Activated naive CD8-positive, alpha-beta T cell treated with anti-CD3 and anti-CD28 coated beads, Interleukin-2, amount 10 ng/mL, durations not matched to agents 7 days and 5 days (primary cell): Measurements from ENCODE around the gene SIGLEC7. TPM values are rescaled to one million over a fixed set of nuclear protein-coding genes. Genes with fewer than 3 reads are reported as not detected.

Experiments used
- ATAC-seq: fragments of 150-1000 bp; cut with Tn5 transposase; one replicate; pipeline ENCODE4 v1.10.0; 2021; ENCODE audit warnings: low read depth, moderate library complexity
- POLR2A ChIA-PET: fragments of 350-600 bp; sonication (Branson Sonifier 250); formaldehyde crosslinking; loops from one replicate; lab custom pipeline; 2021; ENCODE audit warnings: antibody characterized with exemption; lab: Charles Lee
- DNase-seq: peaks from one replicate; pipeline ENCODE4 v3.0.0; 2021
- H3K27ac Mint-ChIP-seq: one replicate; pipeline ENCODE4 v1.8.0; 2022; ENCODE audit warnings: mild to moderate bottlenecking, mixed read lengths
- H3K27me3 Mint-ChIP-seq: one replicate; pipeline ENCODE4 v1.8.0; 2022; ENCODE audit warnings: mild to moderate bottlenecking, moderate library complexity, mixed read lengths
- H3K36me3 Mint-ChIP-seq: one replicate; pipeline ENCODE4 v1.8.0; 2021; ENCODE audit warnings: mild to moderate bottlenecking, mixed read lengths
- H3K4me1 Mint-ChIP-seq: one replicate; pipeline ENCODE4 v1.8.0; 2021; ENCODE audit warnings: mixed read lengths
- H3K4me3 Mint-ChIP-seq: one replicate; pipeline ENCODE4 v1.8.0; 2022; ENCODE audit warnings: mild to moderate bottlenecking, moderate library complexity, mixed read lengths
- H3K9me3 Mint-ChIP-seq: one replicate; pipeline ENCODE4 v1.8.0; 2021; ENCODE audit warnings: mixed read lengths
- total RNA-seq, 2 experiments: library from RNA; stranded (reverse); gene quantifications; one replicate each; pipeline ENCODE4 v1.2.3, GENCODE V29; 2021

SIGLEC7 gene
- total RNA-seq, 2 experiments from 2014 or later, result 0.33 to 0.40 TPM

DNA sequence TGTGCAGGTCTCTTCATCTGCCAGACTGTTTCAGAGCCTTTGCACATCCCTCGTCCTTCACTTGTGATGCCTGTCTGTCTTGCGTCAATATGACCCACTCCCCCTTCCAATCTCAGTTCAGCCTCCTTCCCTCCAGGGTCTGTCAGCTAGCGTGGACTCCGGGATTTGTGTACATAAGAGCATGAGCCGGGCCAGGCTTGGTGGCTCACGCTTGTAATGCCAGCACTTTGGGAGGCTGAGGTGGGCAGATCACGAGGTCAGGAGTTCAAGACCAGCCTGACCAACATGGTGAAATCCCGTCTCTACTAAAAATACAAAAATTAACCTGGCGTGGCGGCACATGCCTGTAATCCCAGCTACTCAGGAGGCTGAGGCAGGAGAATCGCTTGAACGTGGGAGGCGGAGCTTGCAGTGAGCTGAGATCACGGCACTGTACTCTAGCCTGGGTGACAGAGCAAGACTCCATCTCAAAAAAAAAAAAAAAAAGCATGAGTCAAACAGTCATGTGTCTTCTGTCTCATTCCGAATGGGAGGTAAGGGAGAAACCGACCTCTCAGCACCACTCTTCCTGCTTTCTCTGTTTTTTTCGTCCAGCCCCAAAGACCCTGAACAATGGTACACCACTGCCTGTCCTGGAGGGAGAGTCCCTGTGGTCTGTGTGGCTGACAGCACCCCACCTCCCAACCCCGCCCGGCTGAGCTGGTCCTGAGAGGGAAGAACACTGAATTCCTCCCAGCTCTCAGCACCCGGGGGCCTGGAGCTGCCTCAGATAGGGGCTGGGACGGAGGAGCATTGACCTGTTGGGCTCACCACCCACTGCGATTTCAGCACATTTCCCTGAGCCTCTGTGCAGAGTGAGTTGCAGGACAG is 19.8 kb upstream of the SIGLEC7 start:
- Mint-ChIP-seq H3K4me1 (peaks cover 55% of the 10 kb centered on the region), H3K27ac (peak overlapping the region; percentile 96)
- POLR2A ChIA-PET, result interaction anchor here (0.7 to 2.1 kb wide), 4 partner anchors 8 to 317 kb away, joined by 3 to 4 read pairs (median 4); partner anchors contain the start of gene CTU1

DNA sequence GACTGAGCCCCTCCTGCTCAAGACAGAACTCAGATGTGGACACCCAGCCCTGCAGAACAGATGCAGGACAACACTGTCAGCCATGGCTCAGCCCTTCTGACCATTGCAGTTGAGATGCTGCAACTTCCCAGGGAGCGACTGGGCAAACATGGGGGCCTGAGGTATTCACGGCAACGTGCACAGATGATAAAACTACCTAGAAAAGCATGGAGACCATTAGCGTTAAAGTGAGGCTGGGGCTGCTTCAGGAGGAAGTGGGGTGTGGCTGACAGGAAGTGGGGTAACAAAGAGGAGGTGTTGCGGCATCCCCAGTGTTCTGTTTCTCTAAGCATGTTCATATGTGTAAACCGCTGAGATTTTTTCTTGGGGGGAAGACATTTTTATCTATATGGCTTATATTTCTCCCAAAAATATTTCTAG is 18.7 kb upstream of the SIGLEC7 start:
- POLR2A ChIA-PET, result interaction anchor here (1.0 to 2.1 kb wide), 2 partner anchors 8 to 318 kb away, joined by 3 to 4 read pairs; no protein-coding TSS in a partner anchor
- H3K4me1 Mint-ChIP-seq, result peaks cover 65% of the 10 kb centered on the region

More for the DNA sequence above, 19.8 kb upstream of the SIGLEC7 start:
- no peaks in the 10 kb centered on the region for H3K9me3 Mint-ChIP-seq
- H3K27me3 Mint-ChIP-seq, result peaks cover 7% of the 10 kb centered on the region
- ATAC-seq (no peak), DNase-seq (peak; percentile 49)
- H3K4me3 Mint-ChIP-seq, result peak overlapping the region; percentile 72
- H3K36me3 Mint-ChIP-seq, result no peaks in the 10 kb centered on the region

GRCh38 chr19:51123802-51124201 is 18.3 kb upstream of the SIGLEC7 start:
- peak overlapping the region; percentile 96 for H3K27ac Mint-ChIP-seq
- H3K9me3 Mint-ChIP-seq, result no peaks in the 10 kb centered on the region
- peaks cover 67% of the 10 kb centered on the region for H3K4me1 Mint-ChIP-seq
- POLR2A ChIA-PET, result no interaction called here
- ATAC-seq (no peak), DNase-seq (no peak)
- no peaks in the 10 kb centered on the region for H3K27me3 Mint-ChIP-seq
- peak overlapping the region; percentile 72 for H3K4me3 Mint-ChIP-seq
- H3K36me3 Mint-ChIP-seq, result no peaks in the 10 kb centered on the region

More for the DNA sequence above, 18.7 kb upstream of the SIGLEC7 start:
- H3K27me3 Mint-ChIP-seq, result no peaks in the 10 kb centered on the region
- H3K9me3 Mint-ChIP-seq, result no peaks in the 10 kb centered on the region
- peak; percentile 90 for ATAC-seq
- H3K27ac Mint-ChIP-seq, result peak overlapping the region; percentile 96
- DNase-seq, result peak; percentile 64
- no peaks in the 10 kb centered on the region for H3K36me3 Mint-ChIP-seq
- peak overlapping the region; percentile 72 for H3K4me3 Mint-ChIP-seq

DNA sequence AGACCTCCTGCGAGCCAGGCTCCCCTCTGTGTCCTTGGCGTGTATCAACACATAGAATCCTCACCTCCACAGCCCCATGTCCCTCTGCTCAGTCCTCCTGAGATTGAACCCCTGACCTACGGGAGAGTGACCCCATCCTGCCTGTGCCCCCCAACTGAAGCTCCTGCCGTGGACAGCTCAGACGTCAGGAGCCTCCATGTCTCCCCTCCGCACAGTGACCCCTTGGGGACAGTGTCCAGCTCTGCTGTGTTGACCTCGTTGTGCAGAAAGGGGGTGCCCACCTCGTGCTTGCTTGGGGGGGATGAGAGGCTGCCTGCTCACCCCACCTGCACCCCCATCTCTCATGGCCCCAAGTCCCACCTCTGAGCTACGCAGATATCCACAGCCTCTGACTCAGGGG is 17.9 kb upstream of the SIGLEC7 start:
- POLR2A ChIA-PET, result no interaction called here
- no peaks in the 10 kb centered on the region for H3K9me3 Mint-ChIP-seq
- H3K27ac Mint-ChIP-seq, result peak overlapping the region; percentile 96
- H3K4me1 Mint-ChIP-seq, result peaks cover 63% of the 10 kb centered on the region
- H3K27me3 Mint-ChIP-seq, result no peaks in the 10 kb centered on the region
- DNase-seq, result peak; percentile 30
- peak overlapping the region; percentile 72 for H3K4me3 Mint-ChIP-seq
- ATAC-seq, result no peak
- no peaks in the 10 kb centered on the region for H3K36me3 Mint-ChIP-seq

DNA sequence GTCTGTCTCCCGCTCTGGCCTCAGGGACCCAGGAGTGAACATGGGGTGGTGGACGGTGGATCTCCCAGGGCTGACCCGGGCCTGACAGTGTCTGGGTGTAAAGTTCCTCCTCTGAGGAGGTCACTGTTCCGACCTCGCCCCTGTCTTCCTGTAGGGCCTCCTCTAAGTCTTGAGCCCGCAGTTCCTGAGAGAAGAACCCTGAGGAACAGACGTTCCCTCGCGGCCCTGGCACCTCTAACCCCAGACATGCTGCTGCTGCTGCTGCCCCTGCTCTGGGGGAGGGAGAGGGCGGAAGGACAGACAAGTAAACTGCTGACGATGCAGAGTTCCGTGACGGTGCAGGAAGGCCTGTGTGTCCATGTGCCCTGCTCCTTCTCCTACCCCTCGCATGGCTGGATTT is 17.4 kb upstream of the SIGLEC7 start, which contains the start of gene SIGLEC9:
TSS of gene SIGLEC9 (plus strand) at position 178 of the 400 bp plus-strand sequence. CDS start at position 247, 69 bp downstream.
- H3K4me3 Mint-ChIP-seq, result peak within 1 kb of the TSS; percentile 72
- H3K4me1 Mint-ChIP-seq, result peaks cover 64% of the 10 kb centered on the region
- ATAC-seq (no peak), DNase-seq (peak; percentile 28)
- POLR2A ChIA-PET, result no interaction called here
- peaks cover under 1% of the 10 kb centered on the region for H3K36me3 Mint-ChIP-seq
- no peaks in the 10 kb centered on the region for H3K27me3 Mint-ChIP-seq
- H3K27ac Mint-ChIP-seq, result peak within 1 kb of the TSS; percentile 96
- no peaks in the 10 kb centered on the region for H3K9me3 Mint-ChIP-seq

DNA sequence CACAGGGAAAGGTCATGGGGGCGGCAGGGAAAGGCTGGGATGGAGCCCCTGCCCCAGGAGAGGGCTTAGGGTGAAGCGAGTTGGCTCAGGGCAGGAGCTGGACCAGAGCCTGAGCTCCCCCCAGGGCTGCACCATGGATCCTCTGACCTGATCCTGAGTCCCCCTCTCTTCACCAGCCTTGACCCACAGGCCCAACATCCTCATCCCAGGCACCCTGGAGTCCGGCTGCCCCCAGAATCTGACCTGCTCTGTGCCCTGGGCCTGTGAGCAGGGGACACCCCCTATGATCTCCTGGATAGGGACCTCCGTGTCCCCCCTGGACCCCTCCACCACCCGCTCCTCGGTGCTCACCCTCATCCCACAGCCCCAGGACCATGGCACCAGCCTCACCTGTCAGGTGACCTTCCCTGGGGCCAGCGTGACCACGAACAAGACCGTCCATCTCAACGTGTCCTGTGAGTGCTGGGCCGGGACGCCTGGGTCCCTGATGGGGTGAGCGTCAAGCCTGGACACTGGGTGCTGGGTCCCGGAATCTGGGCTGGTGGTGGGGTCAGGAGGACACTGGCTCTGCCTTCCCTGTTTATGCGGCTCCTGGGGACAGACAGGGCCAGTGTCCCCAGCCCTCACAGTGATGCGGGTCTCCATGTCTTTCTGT is 16.6 kb upstream of the SIGLEC7 start:
- Mint-ChIP-seq H3K9me3 (no peaks in the 10 kb centered on the region), H3K36me3 (peaks cover 1% of the 10 kb centered on the region), H3K27me3 (no peaks in the 10 kb centered on the region), H3K27ac (peak overlapping the region; percentile 52), H3K4me1 (peaks cover 63% of the 10 kb centered on the region), H3K4me3 (no peak overlapping the region)
- POLR2A ChIA-PET, result no interaction called here
- ATAC-seq (no peak), DNase-seq (peak; percentile 28)

GRCh38 chr19:51127032-51127431 is 15.1 kb upstream of the SIGLEC7 start:
- Mint-ChIP-seq H3K9me3 (no peaks in the 10 kb centered on the region), H3K27me3 (no peaks in the 10 kb centered on the region), H3K4me3 (no peak overlapping the region), H3K27ac (peak overlapping the region; percentile 52), H3K4me1 (peaks cover 65% of the 10 kb centered on the region), H3K36me3 (peaks cover 1% of the 10 kb centered on the region)
- ATAC-seq (no peak), DNase-seq (peak; percentile 29)
- POLR2A ChIA-PET, result no interaction called here

GRCh38 chr19:51127755-51128154 is 14.3 kb upstream of the SIGLEC7 start:
- no peaks in the 10 kb centered on the region for H3K27me3 Mint-ChIP-seq
- peak overlapping the region; percentile 27 for H3K27ac Mint-ChIP-seq
- H3K4me1 Mint-ChIP-seq, result peaks cover 64% of the 10 kb centered on the region
- POLR2A ChIA-PET, result no interaction called here
- DNase-seq (no peak), ATAC-seq (no peak)
- peaks cover 1% of the 10 kb centered on the region for H3K36me3 Mint-ChIP-seq
- H3K9me3 Mint-ChIP-seq, result no peaks in the 10 kb centered on the region
- H3K4me3 Mint-ChIP-seq, result peak overlapping the region; percentile 20

DNA sequence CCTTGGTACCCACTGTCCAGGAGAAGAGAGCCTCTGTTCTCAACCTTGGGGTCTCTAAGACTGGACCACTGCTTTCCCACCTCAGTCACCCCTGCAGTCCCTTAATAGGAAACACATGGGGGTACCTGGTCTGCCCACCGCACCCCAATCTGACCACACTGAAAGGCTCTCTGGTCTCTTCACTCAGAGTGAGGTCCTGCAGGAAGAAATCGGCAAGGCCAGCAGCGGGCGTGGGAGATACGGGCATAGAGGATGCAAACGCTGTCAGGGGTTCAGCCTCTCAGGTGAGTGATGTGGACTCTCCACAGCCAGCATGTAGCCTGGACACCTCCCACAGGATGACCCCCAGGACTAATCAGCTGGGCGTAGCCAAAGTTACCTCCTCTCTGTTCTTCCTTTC is 13.9 kb upstream of the SIGLEC7 start:
- no peaks in the 10 kb centered on the region for H3K27me3 Mint-ChIP-seq
- no peak overlapping the region for H3K4me3 Mint-ChIP-seq
- no peak for DNase-seq
- no peaks in the 10 kb centered on the region for H3K9me3 Mint-ChIP-seq
- POLR2A ChIA-PET, result no interaction called here
- H3K27ac Mint-ChIP-seq, result peak overlapping the region; percentile 52
- ATAC-seq, result no peak
- H3K36me3 Mint-ChIP-seq, result peaks cover 1% of the 10 kb centered on the region
- H3K4me1 Mint-ChIP-seq, result peaks cover 59% of the 10 kb centered on the region

DNA sequence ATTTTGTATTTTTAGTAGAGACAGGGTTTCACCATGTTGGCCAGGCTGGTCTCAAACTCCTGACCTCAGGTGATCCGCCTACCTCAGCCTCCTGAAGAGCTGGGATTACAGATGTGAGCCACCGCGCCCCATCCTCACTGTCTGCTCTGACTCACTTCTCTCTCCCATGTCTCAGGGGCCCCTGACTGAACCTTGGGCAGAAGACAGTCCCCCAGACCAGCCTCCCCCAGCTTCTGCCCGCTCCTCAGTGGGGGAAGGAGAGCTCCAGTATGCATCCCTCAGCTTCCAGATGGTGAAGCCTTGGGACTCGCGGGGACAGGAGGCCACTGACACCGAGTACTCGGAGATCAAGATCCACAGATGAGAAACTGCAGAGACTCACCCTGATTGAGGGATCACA is 12.4 kb upstream of the SIGLEC7 start:
- no peaks in the 10 kb centered on the region for H3K27me3 Mint-ChIP-seq
- ATAC-seq (no peak), DNase-seq (peak; percentile 11)
- H3K4me1 Mint-ChIP-seq, result peaks cover 46% of the 10 kb centered on the region
- peaks cover 3% of the 10 kb centered on the region for H3K36me3 Mint-ChIP-seq
- POLR2A ChIA-PET, result no interaction called here
- H3K9me3 Mint-ChIP-seq, result peaks cover 1% of the 10 kb centered on the region
- H3K27ac Mint-ChIP-seq, result no peak overlapping the region
- no peak overlapping the region for H3K4me3 Mint-ChIP-seq

DNA sequence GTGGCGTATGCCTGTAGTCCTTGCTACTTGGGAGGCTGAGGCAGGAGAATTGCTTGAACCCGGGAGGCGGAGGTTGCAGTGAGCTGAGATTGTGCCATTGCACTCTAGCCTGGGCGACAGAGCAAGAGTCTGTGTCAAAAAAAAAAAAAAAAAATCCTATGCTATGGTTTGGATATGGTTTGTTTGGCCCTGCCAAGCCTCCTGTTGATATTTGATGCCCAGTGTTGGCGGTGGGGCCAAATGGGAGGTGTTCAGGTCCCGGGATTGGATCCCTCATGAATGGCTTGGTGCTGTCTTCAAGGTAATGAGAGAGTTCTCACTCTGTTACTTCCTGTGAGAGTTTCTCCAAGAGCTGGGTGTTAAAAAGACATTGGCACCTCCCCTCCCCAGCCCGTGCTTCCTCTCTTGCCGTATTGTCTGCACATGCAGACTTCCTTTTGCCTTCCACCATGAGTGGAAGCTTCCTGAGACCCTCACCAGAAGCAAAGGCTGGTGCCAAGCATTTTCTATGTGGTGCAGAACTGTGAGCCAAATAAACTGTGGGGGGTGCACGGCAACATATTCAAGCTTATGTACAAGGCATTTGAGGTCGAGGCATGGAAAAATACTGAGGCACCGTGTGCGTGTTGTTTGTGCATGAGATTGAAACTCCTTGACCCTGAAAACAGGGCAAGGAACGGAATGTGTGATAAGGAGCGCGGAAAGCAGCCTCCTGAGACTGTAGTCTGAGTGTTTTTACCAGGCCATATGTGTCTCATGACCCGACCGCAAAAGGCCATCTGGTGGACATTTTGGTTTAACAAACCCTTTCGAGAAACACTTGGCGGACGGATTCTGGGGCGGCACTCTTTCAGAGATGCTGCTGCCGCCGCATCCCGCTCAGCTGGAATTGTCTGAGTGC is 10.1 kb upstream of the SIGLEC7 start:
- H3K4me1 Mint-ChIP-seq, result peaks cover 45% of the 10 kb centered on the region
- peak; percentile 46 for DNase-seq
- H3K9me3 Mint-ChIP-seq, result peaks cover 1% of the 10 kb centered on the region
- peak overlapping the region; percentile 66 for H3K4me3 Mint-ChIP-seq
- POLR2A ChIA-PET, result interaction anchor here (0.6 to 1.2 kb wide), 7 partner anchors 10 to 621 kb away, joined by 3 to 5 read pairs (median 3); partner anchors contain the start of genes CTU1 and JOSD2
- peaks cover 5% of the 10 kb centered on the region for H3K36me3 Mint-ChIP-seq
- ATAC-seq, result peak; percentile 86
- H3K27me3 Mint-ChIP-seq, result no peaks in the 10 kb centered on the region
- H3K27ac Mint-ChIP-seq, result peak overlapping the region; percentile 87

DNA sequence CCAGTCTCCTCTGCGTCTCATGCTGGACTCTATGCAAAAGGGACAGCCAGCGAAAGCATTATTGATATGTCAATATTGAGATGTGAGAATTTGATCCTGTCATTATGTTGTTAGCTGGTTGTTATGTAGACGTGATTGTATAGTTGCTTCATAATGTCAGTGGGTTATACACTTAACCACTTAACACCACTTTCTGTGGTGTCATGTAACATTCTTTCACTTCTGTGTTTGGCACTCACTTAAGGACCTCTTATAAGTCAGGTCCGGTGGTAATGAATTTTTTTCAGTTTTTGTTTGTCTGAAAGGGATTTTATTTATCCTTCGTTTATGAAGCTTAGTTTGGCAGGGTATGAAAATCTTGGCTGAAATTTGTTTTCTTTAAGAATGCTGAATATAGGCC is 7.1 kb upstream of the SIGLEC7 start:
- no peak overlapping the region for H3K27ac Mint-ChIP-seq
- peaks cover 4% of the 10 kb centered on the region for H3K36me3 Mint-ChIP-seq
- H3K4me1 Mint-ChIP-seq, result peaks cover 35% of the 10 kb centered on the region
- DNase-seq (no peak), ATAC-seq (no peak)
- no peak overlapping the region for H3K4me3 Mint-ChIP-seq
- peaks cover 1% of the 10 kb centered on the region for H3K9me3 Mint-ChIP-seq
- POLR2A ChIA-PET, result no interaction called here
- peaks cover 9% of the 10 kb centered on the region for H3K27me3 Mint-ChIP-seq
